Heart left ventricle (tissue), 16 donors: ENCODE measurements around the gene PIP4K2C. TPM values are rescaled to one million over a fixed set of nuclear protein-coding genes. Genes with fewer than 3 reads are reported as not detected.

Experiments
- ATAC-seq, 4 donors: fragments of 200-7000 bp; cut with Tn5 transposase; one replicate each; pipeline ENCODE4 v1.9.1; 2020 to 2022; ENCODE audit warnings: moderate library complexity in 4 of 4, mild to moderate bottlenecking in 3 of 4, moderate number of reproducible peaks in 1 of 4
- DNase-seq, 5 donors: peaks; one replicate each; pipeline ENCODE4 v3.0.0-alpha.2; 2020
- H3K27ac ChIP-seq, 12 donors: fragments of 200-600 bp; sonication (generic) in 4 of 12; one replicate each; pipeline versions ENCODE4 v1.5.0 to v1.8.0; 2016 to 2022; ENCODE audit warnings: mild to moderate bottlenecking in 2 of 12
- H3K27me3 ChIP-seq, 9 donors: fragments of 200-600 bp; sonication (generic) in 2 of 9; one replicate each; pipeline versions ENCODE4 v1.5.1 to v1.8.0; 2016 to 2022; ENCODE audit warnings: mild to moderate bottlenecking in 3 of 9
- H3K36me3 ChIP-seq, 9 donors: fragments of 200-600 bp; sonication (generic) in 2 of 9; one replicate each; pipeline versions ENCODE4 v1.5.0 to v1.8.0; 2018 to 2022; ENCODE audit warnings: mild to moderate bottlenecking in 2 of 9
- H3K4me1 ChIP-seq, 12 donors: fragments of 200-600 bp; sonication (generic) in 4 of 12; one replicate each; pipeline versions ENCODE4 v1.5.0 to v1.8.0; 2016 to 2022; ENCODE audit warnings: mild to moderate bottlenecking in 3 of 12
- H3K4me3 ChIP-seq, 12 donors: fragments of 200-600 bp; sonication (generic) in 4 of 12; one replicate each; pipeline versions ENCODE4 v1.5.0 to v1.8.0; 2017 to 2022; ENCODE audit warnings: mild to moderate bottlenecking in 9 of 12, moderate library complexity in 4 of 12
- H3K9me3 ChIP-seq, 12 donors: fragments of 200-600 bp; sonication (generic) in 4 of 12; one replicate each; pipeline versions ENCODE4 v1.5.0 to v1.8.0; 2016 to 2022; ENCODE audit warnings: mild to moderate bottlenecking in 1 of 12
- POLR2A ChIP-seq, 2 donors: fragments of 450-650 bp; IDR thresholded peaks; one replicate each; pipeline ENCODE4 v1.6.1; 2017; ENCODE audit warnings: antibody characterized with exemption in 2 of 2, mild to moderate bottlenecking in 2 of 2, moderate library complexity in 2 of 2
- WGBS, 4 donors: extraction: QIAGEN DNeasy Blood & Tissue Kit in 2 of 4; methylation state at CpG; one replicate each; pipeline versions ENCODE4 v1.1.5 to v1.1.7; 2013 to 2018; 5-methylcytosine and 5-hydroxymethylcytosine counted together
- intact Hi-C, 10 donors: fragments of 100-400 bp; cut with DNase I; formaldehyde crosslinking; loops; one replicate each; pipeline versions ENCODE4 v1.11.1 to v1.14.2; 2022
- polyA plus RNA-seq, 2 donors: library from polyadenylated mRNA; stranded (reverse); fragments of 200-250 nt; gene quantifications; one replicate each; pipeline ENCODE4 v1.2.3, GENCODE V29; 2013
- total RNA-seq, 9 donors: library from RNA; depleted of rRNA in 2 of 9; stranded (reverse); fragments of >200 nt in 2 of 9; fragmentation: NEBNext Ultra II Directional in 3 of 9; extraction: Animal tissue kit (Norgen Biotek cat#: 25700) in 3 of 9; gene quantifications; one replicate each; pipeline versions ENCODE4 v1.1.0 to v1.2.4, GENCODE V29; 2016 to 2023
- TF ChIP-seq, protein P1 (sequence below), 12 donors: fragments of 200-600 bp; sonication (generic) in 4 of 12; IDR thresholded peaks; one replicate each; pipeline versions ENCODE4 v1.5.0 to v1.8.0; 2018 to 2022; ENCODE audit warnings: antibody characterized with exemption in 12 of 12, mild to moderate bottlenecking in 5 of 12
- donor health status: ischemic (EF 13 %, LVEDD 7.1; RV severe dilation, severe dysfunction).
- donor health status: healthy with polysubstance abuse.
- donor health status: DM: no; HTN: yes; CAD: no.
- donor health status: DM: no; HTN: no; CAD: no.
- donor health status: ischemic (EF 25% LVEDD 6.9; RV normal size, moderate dysfunction).
- donor health status: ischemic (EF 25% LVEDD 5.7; RV mildly dilated, moderate dysfunction).
- donor health status: healthy.
- donor health status: DM: yes; HTN: yes; CAD: no.
- donor health status: ischemic (EF 35%, LVEDD 5.7; RV mildly dilated, moderate dysfunction).
- donor health status: nonischemic (EF 11% LVEDD 7.7; RV severe dilation, severe dysfunction).
- donor health status: DM: yes; HTN: yes; CAD: no.
- donor health status: PGD.
- donor health status: ischemic (EF 29% LVEDD 5.4; RV normal size, mild dysfunction).
- donor health status: nonischemic (EF 23%, LVEDD 6.1; RV moderate dilation, normal function).

PIP4K2C gene
- total and polyA plus RNA-seq, 11 donors, result 4.6 to 31.0 (median 17.0) TPM

DNA sequence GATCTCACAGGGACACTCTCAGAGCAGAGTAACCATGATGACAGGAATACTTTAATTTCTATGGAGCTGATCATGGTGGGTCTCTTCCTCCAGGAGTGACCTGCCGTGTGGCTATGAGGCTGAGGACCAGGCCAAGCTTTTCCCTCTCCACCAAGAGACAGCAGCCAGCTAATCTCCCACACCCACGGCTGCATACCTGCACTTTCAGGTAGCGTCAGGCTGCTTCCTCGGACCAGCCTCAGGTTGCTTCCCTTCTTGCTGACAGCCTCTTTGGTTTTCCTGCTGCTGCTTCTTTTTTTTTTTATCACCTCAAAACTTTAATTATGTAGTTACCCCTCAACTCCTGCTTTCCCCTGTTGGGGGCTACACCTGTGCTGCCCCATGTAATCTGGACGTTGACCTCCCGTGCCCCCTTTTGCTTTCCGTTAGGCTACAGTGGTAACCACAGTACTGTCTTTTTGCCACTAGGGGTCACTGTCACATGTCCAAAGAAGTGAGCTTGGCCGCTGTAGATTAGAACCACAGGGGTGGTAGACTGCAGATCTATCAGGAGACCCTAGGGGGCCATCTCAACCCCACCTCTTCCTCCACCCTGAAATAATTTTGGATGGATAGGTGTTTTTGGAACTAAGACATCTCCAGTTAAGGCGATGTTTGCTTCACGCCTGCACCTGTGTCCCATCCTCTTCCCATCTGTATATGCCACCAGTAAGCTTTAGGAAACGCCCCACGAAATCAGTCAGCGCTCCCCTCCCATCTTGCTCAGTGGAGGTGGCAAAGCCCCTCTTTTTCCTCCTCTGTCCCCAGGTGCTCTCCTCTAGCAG lies 7.8 kb upstream of the PIP4K2C start:
- ATAC-seq (peak; percentile 81 to 96 (median 93)), DNase-seq (peak in 4 of 5 donors; percentile 56 to 74 (median 60))
- WGBS, 4 donors, result 45 to 50% (median 48%) methylated on average over 13 of the region's 13 CpGs

GRCh38 chr12:57584050-57584449 lies 6.9 kb upstream of the PIP4K2C start:
- Histone ChIP-seq H3K27me3 (peaks cover 0 to 24% (median 3%) of the 10 kb centered on the region in 9 donors), H3K36me3 (no peaks in the 10 kb centered on the region), H3K27ac (no peak overlapping the region), H3K4me1 (peaks cover 0 to 7% (median 0%) of the 10 kb centered on the region in 12 donors), H3K4me3 (no peak overlapping the region), H3K9me3 (no peaks in the 10 kb centered on the region)
- TF ChIP-seq, protein P1, sequence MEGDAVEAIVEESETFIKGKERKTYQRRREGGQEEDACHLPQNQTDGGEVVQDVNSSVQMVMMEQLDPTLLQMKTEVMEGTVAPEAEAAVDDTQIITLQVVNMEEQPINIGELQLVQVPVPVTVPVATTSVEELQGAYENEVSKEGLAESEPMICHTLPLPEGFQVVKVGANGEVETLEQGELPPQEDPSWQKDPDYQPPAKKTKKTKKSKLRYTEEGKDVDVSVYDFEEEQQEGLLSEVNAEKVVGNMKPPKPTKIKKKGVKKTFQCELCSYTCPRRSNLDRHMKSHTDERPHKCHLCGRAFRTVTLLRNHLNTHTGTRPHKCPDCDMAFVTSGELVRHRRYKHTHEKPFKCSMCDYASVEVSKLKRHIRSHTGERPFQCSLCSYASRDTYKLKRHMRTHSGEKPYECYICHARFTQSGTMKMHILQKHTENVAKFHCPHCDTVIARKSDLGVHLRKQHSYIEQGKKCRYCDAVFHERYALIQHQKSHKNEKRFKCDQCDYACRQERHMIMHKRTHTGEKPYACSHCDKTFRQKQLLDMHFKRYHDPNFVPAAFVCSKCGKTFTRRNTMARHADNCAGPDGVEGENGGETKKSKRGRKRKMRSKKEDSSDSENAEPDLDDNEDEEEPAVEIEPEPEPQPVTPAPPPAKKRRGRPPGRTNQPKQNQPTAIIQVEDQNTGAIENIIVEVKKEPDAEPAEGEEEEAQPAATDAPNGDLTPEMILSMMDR (IDR thresholded peaks at IDR 0.05), result no peak
- no peak for TF ChIP-seq POLR2A (IDR thresholded peaks at IDR 0.05)
- ATAC-seq (no peak), DNase-seq (no peak)
- intact Hi-C loops, result loop anchor here in 5 of 10 donors (1.0 to 10.0 kb wide), 8 partner anchors 36 to 321 kb away; partner anchors contain the start of genes AGAP2 (in 2 of the 5) and OS9 (in 2 of the 5)
- 90 to 97% (median 94%) methylated on average over 2 of the region's 2 CpGs for WGBS, 4 donors

More for the DNA sequence above, 7.8 kb upstream of the PIP4K2C start:
- H3K36me3 ChIP-seq, result no peaks in the 10 kb centered on the region
- H3K27me3 ChIP-seq, result peaks cover 0 to 22% (median 3%) of the 10 kb centered on the region in 9 donors
- peaks cover 0 to 7% (median 0%) of the 10 kb centered on the region in 12 donors for H3K4me1 ChIP-seq
- H3K9me3 ChIP-seq, result no peaks in the 10 kb centered on the region
- intact Hi-C loops, result loop anchor here (1.0 to 10.0 kb wide), 11 partner anchors 38 to 322 kb away; partner anchors contain the start of genes AGAP2 (in 2 of the 10), B4GALNT1 (in 2 of the 10) and OS9 (in 2 of the 10)
- no peak overlapping the region for H3K4me3 ChIP-seq
- no peak for TF ChIP-seq POLR2A (IDR thresholded peaks at IDR 0.05)
- TF ChIP-seq, protein P1 (IDR thresholded peaks at IDR 0.05), result peak; percentile 89 to 96 (median 95)
- no peak overlapping the region for H3K27ac ChIP-seq

GRCh38 chr12:57584690-57585089 lies 6.3 kb upstream of the PIP4K2C start:
- TF ChIP-seq POLR2A (IDR thresholded peaks at IDR 0.05), result no peak
- TF ChIP-seq, protein P1 (IDR thresholded peaks at IDR 0.05), result no peak
- Histone ChIP-seq H3K27ac (no peak overlapping the region), H3K27me3 (peaks cover 0 to 24% (median 3%) of the 10 kb centered on the region in 9 donors), H3K9me3 (no peaks in the 10 kb centered on the region), H3K4me3 (no peak overlapping the region), H3K4me1 (peaks cover 0 to 7% (median 0%) of the 10 kb centered on the region in 12 donors), H3K36me3 (no peaks in the 10 kb centered on the region)
- DNase-seq (no peak), ATAC-seq (no peak)
- intact Hi-C loops, result loop anchor here in 5 of 10 donors (1.0 to 10.0 kb wide), 8 partner anchors 36 to 320 kb away; partner anchors contain the start of genes AGAP2 (in 2 of the 5) and OS9 (in 2 of the 5)

- ATAC-seq (no peak), DNase-seq (no peak)
- TF ChIP-seq POLR2A (IDR thresholded peaks at IDR 0.05), result no peak
- TF ChIP-seq, protein P1 (IDR thresholded peaks at IDR 0.05), result no peak
- H3K27me3 ChIP-seq, result peaks cover 0 to 24% (median 3%) of the 10 kb centered on the region in 9 donors
- H3K36me3 ChIP-seq, result no peaks in the 10 kb centered on the region
- intact Hi-C loops, result loop anchor here in 3 of 10 donors (10.0 kb wide), 3 partner anchors 110 to 320 kb away; partner anchors contain the start of genes AGAP2 (in 2 of the 3) and OS9 (in 1 of the 3)
- H3K4me3 ChIP-seq, result no peak overlapping the region
- peaks cover 0 to 7% (median under 1%) of the 10 kb centered on the region in 12 donors for H3K4me1 ChIP-seq
- H3K27ac ChIP-seq, result no peak overlapping the region
- H3K9me3 ChIP-seq, result no peaks in the 10 kb centered on the region
- WGBS, 4 donors, result 72 to 85% (median 77%) methylated on average over 2 of the region's 2 CpGs
These were observed 5.8 kb upstream of the PIP4K2C start for GRCh38 chr12:57585156-57585555.
